BE2C (cell line): ENCODE measurements around the gene METTL24.

Experiments used
- DNase-seq: peaks from one replicate; pipeline ENCODE4 v3.0.0-alpha.2; 2020
- H3K27me3 ChIP-seq: fragments of 250-450 bp; sonication (Bioruptor Pico); 2 replicates; pipeline ENCODE4 v1.5.1; 2020; ENCODE audit warnings: mild to moderate bottlenecking
- H3K36me3 ChIP-seq: fragments of 250-450 bp; sonication (Bioruptor Pico); 2 replicates; pipeline ENCODE4 v1.5.1; 2020; ENCODE audit warnings: mild to moderate bottlenecking
- H3K4me1 ChIP-seq: fragments of 250-450 bp; sonication (Bioruptor Pico); 2 replicates; pipeline ENCODE4 v1.5.1; 2020
- H3K4me3 ChIP-seq: 2 replicates; pipeline ENCODE4 v1.5.1; 2011; ENCODE audit warnings: low read depth, low read length
- H3K9me3 ChIP-seq: fragments of 250-450 bp; sonication (Bioruptor Pico); 2 replicates; pipeline ENCODE4 v1.5.1; 2020
- CTCF ChIP-seq: IDR thresholded peaks from 2 replicates; pipeline ENCODE4 v1.5.1; 2012; ENCODE audit warnings: mild to moderate bottlenecking, low read depth, low read length

METTL24 gene

GRCh38 chr6:110338820-110339470, 19.2 kb downstream of the METTL24 start:
- H3K36me3 ChIP-seq: no peaks in the 10 kb centered on the region
- H3K4me3 ChIP-seq: no peak overlapping the region
- H3K9me3 ChIP-seq: no peaks in the 10 kb centered on the region
- DNase-seq: no peak
- H3K27me3 ChIP-seq: no peaks in the 10 kb centered on the region
- TF ChIP-seq CTCF: no peak
- H3K4me1 ChIP-seq: no peaks in the 10 kb centered on the region; the same call in 1 of the 2 replicates

GRCh38 chr6:110337486-110337885, 20.7 kb downstream of the METTL24 start:
- H3K4me3 ChIP-seq: no peak overlapping the region
- H3K4me1 ChIP-seq: no peaks in the 10 kb centered on the region; the same call in 1 of the 2 replicates
- no peak for DNase-seq
- H3K9me3 ChIP-seq: no peaks in the 10 kb centered on the region
- no peak for TF ChIP-seq CTCF
- no peaks in the 10 kb centered on the region for H3K27me3 ChIP-seq
- no peaks in the 10 kb centered on the region for H3K36me3 ChIP-seq

- DNase-seq: no peak
- Histone ChIP-seq H3K36me3 (no peaks in the 10 kb centered on the region), H3K9me3 (no peaks in the 10 kb centered on the region), H3K4me3 (no peak overlapping the region), H3K4me1 (no peaks in the 10 kb centered on the region; the same call in 1 of the 2 replicates), H3K27me3 (no peaks in the 10 kb centered on the region)
- TF ChIP-seq CTCF: no peak
Observed at GRCh38 chr6:110334423-110335180, 23.5 kb downstream of the METTL24 start.

GRCh38 chr6:110332281-110332680, 25.9 kb downstream of the METTL24 start:
- DNase-seq: no peak
- Histone ChIP-seq H3K4me1 (peaks cover 12% of the 10 kb centered on the region), H3K36me3 (no peaks in the 10 kb centered on the region), H3K4me3 (no peak overlapping the region), H3K27me3 (no peaks in the 10 kb centered on the region), H3K9me3 (no peaks in the 10 kb centered on the region)
- TF ChIP-seq CTCF: no peak

GRCh38 chr6:110331816-110332215, 26.3 kb downstream of the METTL24 start:
- peaks cover 12% of the 10 kb centered on the region for H3K4me1 ChIP-seq
- peak; percentile 86 for DNase-seq

More at GRCh38 chr6:110331816-110332215, 26.3 kb downstream of the METTL24 start:
- no peaks in the 10 kb centered on the region for H3K36me3 ChIP-seq
- no peaks in the 10 kb centered on the region for H3K9me3 ChIP-seq
- peak overlapping the region; percentile 6; the same call in 1 of the 2 replicates for H3K4me3 ChIP-seq
- no peak for TF ChIP-seq CTCF
- H3K27me3 ChIP-seq: no peaks in the 10 kb centered on the region
